Astrocyte of the spinal cord (primary cell): ENCODE results near the gene CTXN1.

Experiments
- DNase-seq: peaks from one replicate; pipeline ENCODE4 v3.0.0; 2011; ENCODE audit warnings: low read depth, low spot score
- H3K4me3 ChIP-seq: 2 replicates; pipeline ENCODE4 v1.5.1; 2011; ENCODE audit warnings: low read depth, mild to moderate bottlenecking, low read length, moderate library complexity
- CTCF ChIP-seq: IDR thresholded peaks from 2 replicates; pipeline ENCODE4 v1.5.1; 2012; ENCODE audit warnings: low read depth, mild to moderate bottlenecking, low read length, inconsistent platforms
- in situ Hi-C: cut with HindIII; loops from 2 replicates; pipeline ENCODE4 v1.10.0; 2017; ENCODE audit warnings: low sequenced_read_pairs

The CTXN1 gene

GRCh38 chr19:7879111-7879807, 46.7 kb downstream of the CTXN1 start:
- no peak overlapping the region for H3K4me3 ChIP-seq
- no peak for DNase-seq
- TF ChIP-seq CTCF, result no peak
- in situ Hi-C loops, result no loop called here

GRCh38 chr19:7877249-7877836, 48.6 kb downstream of the CTXN1 start:
- in situ Hi-C loops, result no loop called here
- no peak for DNase-seq
- no peak for TF ChIP-seq CTCF
- no peak overlapping the region for H3K4me3 ChIP-seq

GRCh38 chr19:7874897-7875273, 51.0 kb downstream of the CTXN1 start:
- in situ Hi-C loops, result no loop called here
- no peak overlapping the region for H3K4me3 ChIP-seq
- no peak for DNase-seq
- TF ChIP-seq CTCF, result no peak
